B cell (primary cell): ENCODE measurements around the gene ARHGAP27. TPM values are rescaled to one million over a fixed set of nuclear protein-coding genes. Genes with fewer than 3 reads are reported as not detected.

Experiments used
- ATAC-seq: fragments of 200-7000 bp; cut with Tn5 transposase; one replicate; pipeline ENCODE4 v1.10.0; 2021; ENCODE audit warnings: low read depth, mild to moderate bottlenecking, moderate number of reproducible peaks, moderate library complexity
- CTCF ChIA-PET: fragments of 350-600 bp; sonication (Branson Sonifier 250); formaldehyde crosslinking; loops from one replicate; lab custom pipeline; 2021; ENCODE audit warnings: antibody characterized with exemption, inconsistent platforms; lab: Charles Lee
- POLR2A ChIA-PET: fragments of 350-600 bp; sonication (Branson Sonifier 250); formaldehyde crosslinking; loops from one replicate; lab custom pipeline; 2021; ENCODE audit warnings: antibody characterized with exemption; lab: Charles Lee
- DNase-seq: peaks from one replicate; pipeline ENCODE4 v3.0.0; 2013
- H2AFZ ChIP-seq: 2 replicates; pipeline ENCODE4 v1.6.1; 2012; ENCODE audit warnings: mild to moderate bottlenecking, low read depth, low read length; ENCODE audit not compliant: insufficient read depth, poor library complexity, severe bottlenecking
- H3K27ac ChIP-seq, 2 donors: 1 replicate in 1 of 2; 2 replicates in 1 of 2; pipeline ENCODE4 v1.5.1; 2012 to 2013; ENCODE audit warnings: low read length in 2 of 2, mild to moderate bottlenecking in 2 of 2, moderate library complexity in 1 of 2
- H3K27me3 ChIP-seq, 4 experiments: fragments of 200-600 bp in 1 of 4; sonication (generic) in 1 of 4; replicated peaks in 1 of 4; 1 replicate in 2 of 4; 2 replicates in 2 of 4; pipeline versions ENCODE4 v1.6.1 to v1.7.0; 2013 to 2016; ENCODE audit warnings: low read length in 3 of 4, mild to moderate bottlenecking in 2 of 4, mixed read lengths in 1 of 4, moderate library complexity in 1 of 4; ENCODE audit not compliant: insufficient read depth in 4 of 4, control insufficient read depth in 3 of 4; ENCODE audit errors: control extremely low read depth in 1 of 4
- H3K36me3 ChIP-seq, 2 experiments: replicated peaks in 1 of 2; 1 replicate in 1 of 2; 2 replicates in 1 of 2; pipeline versions ENCODE4 v1.6.1 to v1.7.1; 2013; ENCODE audit warnings: low read length in 1 of 2; ENCODE audit not compliant: insufficient read depth in 2 of 2, control insufficient read depth in 1 of 2; ENCODE audit errors: control extremely low read depth in 1 of 2, extremely low read depth in 1 of 2
- H3K4me1 ChIP-seq, 2 donors: fragments of 200-600 bp in 1 of 2; sonication (generic) in 1 of 2; 1 replicate in 1 of 2; 2 replicates in 1 of 2; pipeline versions ENCODE4 v1.5.1 to v1.6.1; 2013 to 2017; ENCODE audit warnings: low read length in 2 of 2; ENCODE audit not compliant: control insufficient read depth in 2 of 2, insufficient read depth in 2 of 2
- H3K4me2 ChIP-seq: replicated peaks from 2 replicates; pipeline ENCODE3; 2012; ENCODE audit warnings: mild to moderate bottlenecking, low read depth, low read length; ENCODE audit not compliant: poor library complexity, severe bottlenecking
- H3K4me3 ChIP-seq, 5 experiments: fragments of 200-600 bp in 1 of 5; sonication (generic) in 1 of 5; 1 replicate in 3 of 5; 2 replicates in 2 of 5; pipeline versions ENCODE4 v1.5.1 to v1.7.0; 2011 to 2016; ENCODE audit warnings: low read length in 4 of 5, mild to moderate bottlenecking in 4 of 5, low read depth in 2 of 5, control low read depth in 1 of 5, moderate library complexity in 1 of 5; ENCODE audit not compliant: insufficient read depth in 1 of 5; ENCODE audit errors: control extremely low read depth in 1 of 5, extremely low read depth in 1 of 5
- H3K79me2 ChIP-seq: fragments of 200-600 bp; sonication (generic); one replicate; pipeline ENCODE4 v1.6.0; 2016; ENCODE audit warnings: low read length; ENCODE audit not compliant: control insufficient read depth, insufficient read depth
- H3K9ac ChIP-seq: fragments of 200-600 bp; sonication (generic); 2 replicates; pipeline ENCODE4 v1.6.1; 2017; ENCODE audit warnings: mild to moderate bottlenecking, low read length, moderate library complexity
- H3K9me3 ChIP-seq, 3 donors: one replicate each; pipeline versions ENCODE4 v1.6.1 to v1.7.1; 2013; ENCODE audit warnings: low read length in 2 of 3; ENCODE audit not compliant: control insufficient read depth in 2 of 3, insufficient read depth in 1 of 3; ENCODE audit errors: control extremely low read depth in 1 of 3
- H4K20me1 ChIP-seq: 2 replicates; pipeline ENCODE4 v1.6.0; 2012; ENCODE audit warnings: mild to moderate bottlenecking, low read length; ENCODE audit not compliant: insufficient read depth, control insufficient read depth, poor library complexity, severe bottlenecking
- H3K27ac Mint-ChIP-seq: one replicate; pipeline ENCODE4 v1.8.0; 2021; ENCODE audit warnings: mixed read lengths
- H3K27me3 Mint-ChIP-seq: one replicate; pipeline ENCODE4 v1.8.0; 2021; ENCODE audit warnings: mixed read lengths
- H3K4me1 Mint-ChIP-seq: one replicate; pipeline ENCODE4 v1.8.0; 2021; ENCODE audit warnings: mixed read lengths
- H3K4me3 Mint-ChIP-seq: one replicate; pipeline ENCODE4 v1.8.0; 2021; ENCODE audit warnings: mixed read lengths
- H3K9me3 Mint-ChIP-seq: one replicate; pipeline ENCODE4 v1.8.0; 2022; ENCODE audit warnings: mixed read lengths; ENCODE audit not compliant: insufficient read depth
- CTCF ChIP-seq: fragments of 200-600 bp; IDR thresholded peaks from one replicate; pipeline ENCODE4 v1.8.0; 2022; ENCODE audit warnings: antibody characterized with exemption, mild to moderate bottlenecking
- EZH2 ChIP-seq: IDR thresholded peaks from 2 replicates; pipeline ENCODE4 v1.6.1; 2012; ENCODE audit warnings: borderline replicate concordance, low read depth, mild to moderate bottlenecking, moderate library complexity, low read length; ENCODE audit not compliant: insufficient read depth, poor library complexity, severe bottlenecking
- WGBS: methylation state at CpG from one replicate; pipeline ENCODE4 v1.1.5; 2013; ENCODE audit warnings: missing lambda C conversion rate; ENCODE audit not compliant: insufficient coverage; 5-methylcytosine and 5-hydroxymethylcytosine counted together
- intact Hi-C: fragments of 100-400 bp; cut with micrococcal nuclease; formaldehyde crosslinking; loops from one replicate; pipeline ENCODE4 v1.10.0; 2022
- polyA plus RNA-seq: library from polyadenylated mRNA; depleted of rRNA; stranded (reverse); fragments of >200 nt; gene quantifications from 2 replicates; pipeline ENCODE4 v1.2.3, GENCODE V29; 2012
- total RNA-seq, 2 donors: library from RNA; stranded (reverse); fragments of 120-200 nt in 1 of 2; gene quantifications; 1 replicate in 1 of 2; 2 replicates in 1 of 2; pipeline versions ENCODE4 v1.2.3 to v1.2.4, GENCODE V29; 2013 to 2022

The ARHGAP27 gene
- total and polyA plus RNA-seq, 2 donors (not counting 1 experiment from before 2014, with no cell fraction given) = 159 to 227 TPM

- Histone ChIP-seq H3K36me3 (peaks cover 0 to 63% of the 10 kb centered on the region in 2 experiments), H3K9me3 (no peaks in the 10 kb centered on the region), H3K27ac (peak overlapping the region; percentile 44 to 89), H3K79me2 (peaks cover 73% of the 10 kb centered on the region), H3K27me3 (no peaks in the 10 kb centered on the region), H4K20me1 (peaks cover 61% of the 10 kb centered on the region), H3K9ac (no peak overlapping the region), H3K4me3 (no peak overlapping the region), H3K4me2 (peak overlapping the region; percentile 3), H2AFZ (no peak overlapping the region), H3K4me1 (peaks cover 39 to 52% of the 10 kb centered on the region in 2 donors)
- ATAC-seq (no peak), DNase-seq (peak; percentile 20)
- Mint-ChIP-seq H3K4me1 (peaks cover 50% of the 10 kb centered on the region), H3K27ac (no peak overlapping the region), H3K27me3 (no peaks in the 10 kb centered on the region), H3K4me3 (no peak overlapping the region), H3K9me3 (no peaks in the 10 kb centered on the region)
- CTCF ChIA-PET = interaction anchor here (1.2 to 9.3 kb wide), 2 partner anchors 11 to 21 kb away, joined by 3 to 71 read pairs; no protein-coding TSS in a partner anchor
- no peak for TF ChIP-seq CTCF
- TF ChIP-seq EZH2 = no peak
- intact Hi-C loops = no loop called here
- POLR2A ChIA-PET = no interaction called here
- WGBS = 97% methylated on average over 32 of the region's 48 CpGs
These were observed 27.2 kb downstream of the ARHGAP27 start for GRCh38 chr17:45405250-45406086.

DNA sequence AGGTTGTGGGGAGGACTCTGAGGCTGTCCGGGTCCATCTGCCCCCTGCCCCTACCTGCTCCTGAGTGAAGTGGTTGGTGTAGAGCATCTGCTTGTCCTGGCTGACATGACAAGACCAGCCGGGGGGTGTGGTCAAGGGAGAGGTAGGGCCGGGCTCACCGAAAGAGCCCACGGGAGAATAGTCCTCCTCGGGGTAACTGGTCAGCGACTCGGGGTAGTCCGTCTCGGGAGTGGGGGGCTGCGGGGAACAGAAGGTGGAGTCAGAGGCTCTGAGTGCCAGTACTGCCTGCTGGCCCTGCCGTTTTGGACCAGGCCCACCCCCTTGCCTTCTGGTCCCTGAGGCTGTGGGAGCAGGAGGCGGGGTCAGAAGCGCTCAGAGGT is 27.8 kb downstream of the ARHGAP27 start:
- peaks cover 67% of the 10 kb centered on the region for H3K79me2 ChIP-seq
- H3K9ac ChIP-seq = no peak overlapping the region
- peaks cover 44% of the 10 kb centered on the region for H3K4me1 Mint-ChIP-seq
- H3K9me3 ChIP-seq = no peaks in the 10 kb centered on the region
- no peaks in the 10 kb centered on the region for H3K27me3 Mint-ChIP-seq
- H3K27ac ChIP-seq = peak overlapping the region in 1 of 2 donors; percentile 29
- no peaks in the 10 kb centered on the region for H3K9me3 Mint-ChIP-seq
- no peak overlapping the region for H3K4me2 ChIP-seq
- ATAC-seq (no peak), DNase-seq (no peak)
- H3K27ac Mint-ChIP-seq = peak overlapping the region; percentile 61
- H3K27me3 ChIP-seq = no peaks in the 10 kb centered on the region
- peaks cover 65% of the 10 kb centered on the region for H4K20me1 ChIP-seq
- ChIA-PET CTCF (interaction anchor here (0.8 to 1.2 kb wide), 2 partner anchors 10 to 22 kb away, joined by 3 read pairs; no protein-coding TSS in a partner anchor), POLR2A (no interaction called here)
- no peak overlapping the region for H3K4me3 ChIP-seq
- intact Hi-C loops = no loop called here
- peaks cover 0 to 69% of the 10 kb centered on the region in 2 experiments for H3K36me3 ChIP-seq
- H3K4me3 Mint-ChIP-seq = no peak overlapping the region
- H3K4me1 ChIP-seq = peaks cover 39 to 50% of the 10 kb centered on the region in 2 donors
- no peak overlapping the region for H2AFZ ChIP-seq
- TF ChIP-seq EZH2 (no peak), CTCF (no peak)
- WGBS = 95% methylated on average over 14 of the region's 14 CpGs
